Frontal cortex (tissue), 4 donors: ENCODE data around the gene NACC1. TPM values are rescaled to one million over a fixed set of nuclear protein-coding genes. Genes with fewer than 3 reads are reported as not detected.

Experiments
- DNase-seq, 2 donors: peaks; one replicate each; pipeline ENCODE4 v3.0.0; 2012; ENCODE audit warnings: low spot score in 2 of 2
- FAIRE-seq: peaks from 2 replicates; lab custom pipeline; 2012; peaks lifted over from hg19 to GRCh38; lab: Jason Lieb, UNC
- total RNA-seq: library from RNA; depleted of rRNA; stranded (reverse); fragments of >200 nt; gene quantifications from one replicate; pipeline ENCODE4 v1.2.3, GENCODE V29; 2014
- donor health status: control.
- donor health status: control.
- donor health status: control.

The NACC1 gene
- total RNA-seq, 1 donor from 2014 or later = 16.3 TPM

GRCh38 chr19:13116282-13117175 lies 1.5 kb upstream of the NACC1 start, which contains the start of gene TRMT1:
TSS of gene TRMT1 (minus strand) at chr19:13116740. CDS start at chr19:13116399, 341 bp downstream.
- FAIRE-seq = no peak
- peak; percentile 88 to 90 for DNase-seq

- FAIRE-seq (no peak), DNase-seq (no peak)
Measured at GRCh38 chr19:13117176-13117771, 790 bp upstream of the NACC1 start.

- no peak for FAIRE-seq
- DNase-seq = peak in 1 of 2 donors; percentile 48
Measured at GRCh38 chr19:13118424-13119193, 545 bp downstream of the NACC1 start.

- DNase-seq (no peak), FAIRE-seq (no peak)
Measured at GRCh38 chr19:13119627-13120026, 1.6 kb downstream of the NACC1 start.

- FAIRE-seq = no peak
Measured at GRCh38 chr19:13120031-13120430, 2.0 kb downstream of the NACC1 start.

GRCh38 chr19:13120817-13121216 lies 2.8 kb downstream of the NACC1 start:
- no peak for DNase-seq
- no peak for FAIRE-seq

More at GRCh38 chr19:13120031-13120430, 2.0 kb downstream of the NACC1 start:
- no peak for DNase-seq

GRCh38 chr19:13121551-13122274 lies 3.6 kb downstream of the NACC1 start:
- no peak for FAIRE-seq
- DNase-seq = no peak

GRCh38 chr19:13122275-13122878 lies 4.3 kb downstream of the NACC1 start:
- FAIRE-seq = no peak
- no peak for DNase-seq

GRCh38 chr19:13122980-13123957 lies 5.2 kb downstream of the NACC1 start:
- no peak for FAIRE-seq

GRCh38 chr19:13127051-13127450 lies 9.0 kb downstream of the NACC1 start:
- no peak for DNase-seq
- no peak for FAIRE-seq

More at GRCh38 chr19:13122980-13123957, 5.2 kb downstream of the NACC1 start:
- DNase-seq = no peak

- FAIRE-seq (no peak), DNase-seq (no peak)
Measured at GRCh38 chr19:13127811-13128575, 9.9 kb downstream of the NACC1 start.

- FAIRE-seq = no peak
- DNase-seq = no peak
Measured at GRCh38 chr19:13128583-13128982, 10.5 kb downstream of the NACC1 start.

- DNase-seq (no peak), FAIRE-seq (no peak)
Measured at GRCh38 chr19:13129384-13129783, 11.3 kb downstream of the NACC1 start.

- no peak for FAIRE-seq
- no peak for DNase-seq
Measured at GRCh38 chr19:13130886-13131490, 12.9 kb downstream of the NACC1 start.

- FAIRE-seq (no peak), DNase-seq (no peak)
Measured at GRCh38 chr19:13132471-13133180, 14.6 kb downstream of the NACC1 start.

GRCh38 chr19:13133241-13133870 lies 15.3 kb downstream of the NACC1 start:
- DNase-seq = no peak
- peak; percentile 43 for FAIRE-seq
